HS-5 (cell line): ENCODE results near the gene PRPSAP2.

Experiments used
- DNase-seq: peaks from one replicate; pipeline ENCODE4 v3.0.0-alpha.2; 2012; ENCODE audit warnings: low read depth

The PRPSAP2 gene

GRCh38 chr17:18962494-18962815 lies 104.5 kb downstream of the PRPSAP2 start:
- no peak for DNase-seq

GRCh38 chr17:18963126-18964017 lies 105.4 kb downstream of the PRPSAP2 start:
- peak; percentile 23 for DNase-seq

GRCh38 chr17:18964018-18964351 lies 106.1 kb downstream of the PRPSAP2 start:
- DNase-seq, result no peak

- DNase-seq, result no peak
Measured at GRCh38 chr17:18964550-18964949, 106.6 kb downstream of the PRPSAP2 start.

- DNase-seq, result no peak
Measured at GRCh38 chr17:18965530-18966236, 107.8 kb downstream of the PRPSAP2 start.

GRCh38 chr17:18966831-18967624 lies 109.1 kb downstream of the PRPSAP2 start:
- no peak for DNase-seq

- DNase-seq, result no peak
Measured at GRCh38 chr17:18967916-18968315, 110.0 kb downstream of the PRPSAP2 start.

GRCh38 chr17:18968345-18968744 lies 110.4 kb downstream of the PRPSAP2 start:
- no peak for DNase-seq

- no peak for DNase-seq
Measured at GRCh38 chr17:18968945-18969887, 111.3 kb downstream of the PRPSAP2 start.

- no peak for DNase-seq
Measured at GRCh38 chr17:18970582-18971480, 112.9 kb downstream of the PRPSAP2 start.

GRCh38 chr17:18971801-18972200 lies 113.9 kb downstream of the PRPSAP2 start:
- DNase-seq, result no peak

- no peak for DNase-seq
Measured at GRCh38 chr17:18974407-18975149, 116.6 kb downstream of the PRPSAP2 start.

GRCh38 chr17:18975597-18975996 lies 117.7 kb downstream of the PRPSAP2 start:
- no peak for DNase-seq

- no peak for DNase-seq
Measured at GRCh38 chr17:18976201-18976600, 118.3 kb downstream of the PRPSAP2 start.

- no peak for DNase-seq
Measured at GRCh38 chr17:18977021-18977420, 119.1 kb downstream of the PRPSAP2 start.

- DNase-seq, result no peak
Measured at GRCh38 chr17:18977646-18978045, 119.7 kb downstream of the PRPSAP2 start.

GRCh38 chr17:18978050-18978449 lies 120.1 kb downstream of the PRPSAP2 start:
- no peak for DNase-seq

GRCh38 chr17:18978655-18979054 lies 120.7 kb downstream of the PRPSAP2 start:
- no peak for DNase-seq
